Stomach (tissue), 9 donors: ENCODE data around the gene STRN4. TPM values are rescaled to one million over a fixed set of nuclear protein-coding genes. Genes with fewer than 3 reads are reported as not detected.
A peak's percentile ranks its signal among the peaks of the same experiment; 100 is the strongest.

Experiments used
- DNase-seq, 2 donors: peaks; one replicate each; pipeline versions ENCODE4 v3.0.0 to v3.0.0-alpha.2; 2013 to 2019
- H3K27ac ChIP-seq, 5 donors: fragments of 200-600 bp in 4 of 5; sonication (generic) in 4 of 5; one replicate each; pipeline ENCODE4 v1.5.1; 2013 to 2019; ENCODE audit warnings: mild to moderate bottlenecking in 1 of 5, moderate library complexity in 1 of 5
- H3K27me3 ChIP-seq, 3 donors: fragments of 200-600 bp; sonication (generic); one replicate each; pipeline ENCODE4 v1.5.1; 2017 to 2019; ENCODE audit warnings: mixed run types in 1 of 3
- H3K36me3 ChIP-seq, 4 donors: fragments of 200-600 bp; sonication (generic); 1 replicate in 3 of 4; 2 replicates in 1 of 4; pipeline ENCODE4 v1.5.1; 2016 to 2019
- H3K4me1 ChIP-seq, 4 donors: fragments of 200-600 bp; sonication (generic); one replicate each; pipeline ENCODE4 v1.5.1; 2016 to 2019
- H3K4me3 ChIP-seq, 4 donors: fragments of 200-600 bp; sonication (generic) in 3 of 4; one replicate each; pipeline ENCODE4 v1.5.1; 2016 to 2019; ENCODE audit warnings: mild to moderate bottlenecking in 1 of 4
- H3K9me3 ChIP-seq, 4 donors: fragments of 200-600 bp; sonication (generic); one replicate each; pipeline ENCODE4 v1.5.1; 2016 to 2019
- CTCF ChIP-seq, 7 experiments: fragments of 450-650 bp in 4 of 7; fragments of 200-600 bp in 3 of 7; sonication (generic) in 3 of 7; IDR thresholded peaks; one replicate each; pipeline ENCODE4 v1.5.1; 2016 to 2019; ENCODE audit warnings: antibody characterized with exemption in 7 of 7, control low read depth in 2 of 7, mild to moderate bottlenecking in 1 of 7
- EP300 ChIP-seq: sonication (generic); formaldehyde crosslinking; IDR thresholded peaks from one replicate; pipeline ENCODE4 v1.6.1; 2017; ENCODE audit warnings: antibody characterized with exemption
- POLR2A ChIP-seq, 4 donors: fragments of 450-650 bp; IDR thresholded peaks; one replicate each; pipeline ENCODE4 v1.6.1; 2016; ENCODE audit warnings: antibody characterized with exemption in 4 of 4, control low read depth in 2 of 4, mild to moderate bottlenecking in 1 of 4, moderate library complexity in 1 of 4
- POLR2AphosphoS5 ChIP-seq, 3 donors: sonication (generic); formaldehyde crosslinking; IDR thresholded peaks; one replicate each; pipeline ENCODE4 v1.6.1; 2016; ENCODE audit warnings: antibody characterized with exemption in 3 of 3
- WGBS, 5 donors: extraction: QIAGEN DNeasy Blood & Tissue Kit in 3 of 5; methylation state at CpG; one replicate each; pipeline versions ENCODE4 v1.1.5 to v1.1.7; 2013 to 2018; 5-methylcytosine and 5-hydroxymethylcytosine counted together
- intact Hi-C: fragments of 100-400 bp; cut with DNase I; formaldehyde crosslinking; loops from one replicate; pipeline ENCODE4 v1.15.1; 2023; ENCODE audit warnings: low total_unique reads
- polyA plus RNA-seq, 3 donors: library from polyadenylated mRNA; stranded (reverse); fragments of 200-250 nt; gene quantifications; one replicate each; pipeline ENCODE4 v1.2.3, GENCODE V29; 2013
- total RNA-seq, 5 donors: library from RNA; depleted of rRNA; stranded (reverse); fragments of >200 nt; gene quantifications; one replicate each; pipeline versions ENCODE4 v1.1.0 to v1.2.3, GENCODE V29; 2014 to 2016
- donor health status: healthy with polysubstance abuse.
- donor health status: Bipolar disorder and iron deficiency.
- donor health status: healthy.

The STRN4 gene
- total and polyA plus RNA-seq, 8 donors: 37.1 to 373 (median 62.1) TPM

GRCh38 chr19:46730187-46730586 is 16.1 kb downstream of the STRN4 start:
- Histone ChIP-seq H3K36me3 (peaks cover 86 to 100% (median 99%) of the 10 kb centered on the region in 4 donors), H3K27ac (no peak overlapping the region), H3K4me3 (no peak overlapping the region), H3K27me3 (no peaks in the 10 kb centered on the region), H3K4me1 (peaks cover 0 to 62% (median 24%) of the 10 kb centered on the region in 4 donors), H3K9me3 (no peaks in the 10 kb centered on the region)
- WGBS, 5 donors: 90 to 95% (median 92%) methylated on average over 8 to 9 of the region's 9 CpGs
- intact Hi-C loops: no loop called here
- no peak for DNase-seq
- TF ChIP-seq EP300 (no peak), CTCF (IDR thresholded peaks at IDR 0.05) (no peak), POLR2AphosphoS5 (IDR thresholded peaks at IDR 0.05) (no peak), POLR2A (IDR thresholded peaks at IDR 0.05) (no peak)

GRCh38 chr19:46729696-46730095 is 16.6 kb downstream of the STRN4 start:
- H3K4me3 ChIP-seq: no peak overlapping the region
- intact Hi-C loops: no loop called here
- no peaks in the 10 kb centered on the region for H3K27me3 ChIP-seq
- no peak overlapping the region for H3K27ac ChIP-seq
- H3K36me3 ChIP-seq: peaks cover 91 to 100% (median 99%) of the 10 kb centered on the region in 4 donors
- 80 to 89% (median 87%) methylated on average over 5 to 7 of the region's 7 CpGs for WGBS, 5 donors
- no peak for DNase-seq
- no peaks in the 10 kb centered on the region for H3K9me3 ChIP-seq
- peaks cover 0 to 58% (median 24%) of the 10 kb centered on the region in 4 donors for H3K4me1 ChIP-seq
- TF ChIP-seq POLR2AphosphoS5 (IDR thresholded peaks at IDR 0.05): no peak

- H3K9me3 ChIP-seq: no peaks in the 10 kb centered on the region
- intact Hi-C loops: no loop called here
- TF ChIP-seq CTCF (IDR thresholded peaks at IDR 0.05) (peak in 5 of 7 experiments; percentile 65 to 95 (median 89)), POLR2A (IDR thresholded peaks at IDR 0.05) (no peak)
- peaks cover 92 to 100% (median 100%) of the 10 kb centered on the region in 4 donors for H3K36me3 ChIP-seq
- H3K27me3 ChIP-seq: no peaks in the 10 kb centered on the region
- DNase-seq: peak; percentile 82 to 90
- H3K27ac ChIP-seq: peak overlapping the region in 3 of 5 donors; percentile 32 to 37 (median 35)
- peaks cover 0 to 53% (median 24%) of the 10 kb centered on the region in 4 donors for H3K4me1 ChIP-seq
- 38 to 73% (median 42%) methylated on average over 10 to 20 of the region's 20 CpGs for WGBS, 5 donors
- H3K4me3 ChIP-seq: no peak overlapping the region
Measured at GRCh38 chr19:46728693-46729339, 17.4 kb downstream of the STRN4 start.

- Histone ChIP-seq H3K4me1 (peaks cover 0 to 51% (median 24%) of the 10 kb centered on the region in 4 donors), H3K4me3 (no peak overlapping the region), H3K9me3 (no peaks in the 10 kb centered on the region), H3K36me3 (peaks cover 92 to 100% (median 100%) of the 10 kb centered on the region in 4 donors), H3K27me3 (no peaks in the 10 kb centered on the region), H3K27ac (peak overlapping the region in 3 of 5 donors; percentile 32 to 37 (median 35))
- TF ChIP-seq CTCF (IDR thresholded peaks at IDR 0.05) (no peak), POLR2A (IDR thresholded peaks at IDR 0.05) (no peak), EP300 (no peak), POLR2AphosphoS5 (IDR thresholded peaks at IDR 0.05) (no peak)
- 66 to 91% (median 81%) methylated on average over 10 to 14 of the region's 14 CpGs for WGBS, 5 donors
- intact Hi-C loops: no loop called here
- DNase-seq: peak in 1 of 2 donors; percentile 64
Measured at GRCh38 chr19:46728208-46728607, 18.0 kb downstream of the STRN4 start.

- no peak for TF ChIP-seq EP300
- no peak for TF ChIP-seq CTCF (IDR thresholded peaks at IDR 0.05)
- no peak for TF ChIP-seq POLR2A (IDR thresholded peaks at IDR 0.05)
- TF ChIP-seq POLR2AphosphoS5 (IDR thresholded peaks at IDR 0.05): no peak
- peak overlapping the region in 3 of 5 donors; percentile 32 to 37 (median 35) for H3K27ac ChIP-seq
- 82 to 91% (median 85%) methylated on average over 10 to 11 of the region's 11 CpGs for WGBS, 5 donors
- intact Hi-C loops: no loop called here
- no peaks in the 10 kb centered on the region for H3K27me3 ChIP-seq
- H3K36me3 ChIP-seq: peaks cover 92 to 100% (median 100%) of the 10 kb centered on the region in 4 donors
- H3K4me1 ChIP-seq: peaks cover 0 to 46% (median 23%) of the 10 kb centered on the region in 4 donors
- no peaks in the 10 kb centered on the region for H3K9me3 ChIP-seq
- no peak overlapping the region for H3K4me3 ChIP-seq
- no peak for DNase-seq
Measured at GRCh38 chr19:46727757-46728156, 18.5 kb downstream of the STRN4 start.
